A549 (cell line): Measurements from ENCODE around the gene ACYP1. TPM values are rescaled to one million over a fixed set of nuclear protein-coding genes. Genes with fewer than 3 reads are reported as not detected.

ENCODE experiments used
- ATAC-seq, 2 experiments: fragments of 200-7000 bp in 1 of 2; fragments of >200 bp in 1 of 2; cut with Nextera tagmentation in 1 of 2; cut with Tn5 transposase in 1 of 2; 3 replicates each; pipeline versions ENCODE4 v1.8.0 to v1.9.1; 2018 to 2020; ENCODE audit warnings: mild to moderate bottlenecking in 1 of 2, moderate library complexity in 1 of 2
- CTCF ChIA-PET: fragments of 300-600 bp; sonication (Branson Sonifier 250); formaldehyde crosslinking; extraction: SDS; loops from one replicate; lab custom pipeline; 2021; ENCODE audit warnings: antibody characterized with exemption, inconsistent platforms; lab: Yijun Ruan, JAX
- POLR2A ChIA-PET: fragments of 350-600 bp; formaldehyde crosslinking; extraction: SDS; loops from one replicate; lab custom pipeline; 2021; ENCODE audit warnings: antibody characterized with exemption, inconsistent platforms; lab: Yijun Ruan, JAX
- DNase-seq, 2 experiments: peaks; one replicate each; pipeline versions ENCODE4 v3.0.0 to v3.0.0-alpha.2; 2011 to 2016; ENCODE audit warnings: low read depth in 1 of 2, low spot score in 1 of 2
- FAIRE-seq: peaks from 2 replicates; lab custom pipeline; 2011; peaks lifted over from hg19 to GRCh38; lab: Jason Lieb, UNC
- H3K27ac ChIP-seq, 2 experiments: fragments of >200 bp; sonication (Bioruptor Twin); formaldehyde crosslinking; 3 replicates each; pipeline ENCODE4 v1.5.1; 2016 to 2017
- H3K4me1 ChIP-seq: fragments of >200 bp; sonication (Bioruptor Twin); formaldehyde crosslinking; 3 replicates; pipeline ENCODE4 v1.6.1; 2016
- H3K4me2 ChIP-seq: fragments of >200 bp; sonication (Bioruptor Twin); formaldehyde crosslinking; 3 replicates; pipeline ENCODE4 v1.6.1; 2016
- H3K4me3 ChIP-seq: fragments of >200 bp; sonication (Bioruptor Twin); formaldehyde crosslinking; 3 replicates; pipeline ENCODE4 v1.5.1; 2016
- H3K9me3 ChIP-seq: fragments of >200 bp; sonication (Bioruptor Twin); formaldehyde crosslinking; 3 replicates; pipeline ENCODE4 v1.6.1; 2016
- ATOH8 ChIP-seq: fragments of 250-450 bp; sonication (Bioruptor Pico); IDR thresholded peaks from 2 replicates; pipeline ENCODE4 v1.5.0; 2020; ENCODE audit warnings: low read depth, mild to moderate bottlenecking, moderate library complexity
- BCL3 ChIP-seq: fragments of >200 bp; sonication (Bioruptor Twin); formaldehyde crosslinking; IDR thresholded peaks from 3 replicates; pipeline ENCODE4 v1.6.1; 2016
- CBX2 ChIP-seq: fragments of 200-600 bp; sonication (generic); IDR thresholded peaks from 2 replicates; pipeline ENCODE4 v1.6.1; 2016; ENCODE audit warnings: low read depth, mild to moderate bottlenecking, borderline replicate concordance
- CBX8 ChIP-seq: fragments of 200-600 bp; sonication (generic); IDR thresholded peaks from 2 replicates; pipeline ENCODE4 v1.6.1; 2016
- CHD4 ChIP-seq: fragments of 200-600 bp; sonication (generic); IDR thresholded peaks from 2 replicates; pipeline ENCODE4 v1.6.1; 2016; ENCODE audit warnings: antibody characterized with exemption, mild to moderate bottlenecking, borderline replicate concordance
- FOSL2 ChIP-seq, 2 experiments: fragments of 450-650 bp in 1 of 2; fragments of >200 bp in 1 of 2; sonication (Bioruptor Twin) in 1 of 2; formaldehyde crosslinking; IDR thresholded peaks; 2 replicates each; pipeline versions ENCODE4 v1.5.0 to v1.6.1; 2016 to 2020; ENCODE audit warnings: mild to moderate bottlenecking in 1 of 2, moderate library complexity in 1 of 2
- HMGXB4 ChIP-seq: fragments of 250-450 bp; sonication (Bioruptor Pico); IDR thresholded peaks from 2 replicates; pipeline ENCODE4 v1.5.0; 2021; ENCODE audit warnings: mild to moderate bottlenecking, moderate library complexity, borderline replicate concordance
- HOXA7 ChIP-seq: fragments of 250-450 bp; sonication (Bioruptor Pico); IDR thresholded peaks from 2 replicates; pipeline ENCODE4 v1.5.0; 2020; ENCODE audit warnings: mild to moderate bottlenecking, moderate library complexity
- HOXB13 ChIP-seq: fragments of 250-450 bp; sonication (Bioruptor Pico); IDR thresholded peaks from 2 replicates; pipeline ENCODE4 v1.5.0; 2020; ENCODE audit warnings: low read depth, mild to moderate bottlenecking, moderate library complexity
- JUN ChIP-seq, 2 experiments: fragments of >200 bp; sonication (Bioruptor Twin); formaldehyde crosslinking; IDR thresholded peaks; 2 replicates in 1 of 2; 3 replicates in 1 of 2; pipeline ENCODE4 v1.6.1; 2016 to 2017
- KDM5A ChIP-seq: fragments of 200-600 bp; sonication (generic); IDR thresholded peaks from 2 replicates; pipeline ENCODE4 v1.6.1; 2016; ENCODE audit warnings: antibody characterized with exemption, mild to moderate bottlenecking
- RNF2 ChIP-seq: fragments of 200-600 bp; sonication (generic); IDR thresholded peaks from 2 replicates; pipeline ENCODE4 v1.6.1; 2016; ENCODE audit warnings: low read depth, mild to moderate bottlenecking, antibody characterized with exemption, moderate library complexity, borderline replicate concordance
- ZFP36 ChIP-seq: fragments of 450-650 bp; IDR thresholded peaks from 2 replicates; pipeline ENCODE4 v1.6.1; 2014; ENCODE audit warnings: borderline replicate concordance; ENCODE audit not compliant: partially characterized antibody
- ZNF302 ChIP-seq: fragments of 250-450 bp; sonication (Bioruptor Pico); IDR thresholded peaks from 2 replicates; pipeline ENCODE4 v1.9.0; 2021; ENCODE audit warnings: inconsistent platforms, mild to moderate bottlenecking, moderate library complexity
- WGBS: methylation state at CpG from one replicate; pipeline ENCODE4 v1.1.6; 2017; ENCODE audit errors: missing lambda C conversion rate; 5-methylcytosine and 5-hydroxymethylcytosine counted together
- polyA plus RNA-seq, 4 experiments: library from polyadenylated mRNA; depleted of rRNA in 3 of 4; stranded (reverse); fragments of >200 nt; fragmentation: RNase III in 1 of 4; extraction: RNeasy Plus Mini Kit Qiagen cat#74134 plus additional on column Dnase treatment in 1 of 4; gene quantifications; 2 replicates in 3 of 4; 3 replicates in 1 of 4; pipeline ENCODE4 v1.2.3, GENCODE V29; 2011 to 2017

ACYP1 gene
- polyA plus RNA-seq, 2 of the 4 experiments (the other 2 are of a cell fraction): 34.3 to 36.7 TPM

GRCh38 chr14:75010472-75011093 is 53.2 kb downstream of the ACYP1 start:
- WGBS: 93% methylated on average over 4 of the region's 4 CpGs
- ATAC-seq: no peak
- Histone ChIP-seq H3K4me3 (no peak overlapping the region), H3K9me3 (no peaks in the 10 kb centered on the region), H3K4me1 (peaks cover 12% of the 10 kb centered on the region; the same call in 2 of the 3 replicates), H3K27ac (no peak overlapping the region), H3K4me2 (no peak overlapping the region)
- no peak for DNase-seq
- CTCF ChIA-PET: interaction anchor here (1.2 to 2.0 kb wide), 2 partner anchors 65 to 150 kb away, joined by 3 to 9 read pairs; no protein-coding TSS in a partner anchor
- FAIRE-seq: no peak
- TF ChIP-seq JUN (IDR thresholded peaks at IDR 0.05): peak in 1 of 2 experiments; percentile 9; a peak in 1 of 5 replicates
- TF ChIP-seq CBX2: no peak
- no peak for TF ChIP-seq ZNF302
- POLR2A ChIA-PET: no interaction called here

GRCh38 chr14:75009176-75009575 is 54.6 kb downstream of the ACYP1 start:
- ATAC-seq (no peak), FAIRE-seq (no peak), DNase-seq (no peak)
- CTCF ChIA-PET: interaction anchor here (1.0 to 1.9 kb wide), 3 partner anchors 7 to 81 kb away, joined by 3 to 7 read pairs (median 4); no protein-coding TSS in a partner anchor
- no peak overlapping the region for H3K4me3 ChIP-seq
- no peaks in the 10 kb centered on the region for H3K9me3 ChIP-seq
- no peak overlapping the region for H3K4me2 ChIP-seq
- POLR2A ChIA-PET: no interaction called here
- H3K27ac ChIP-seq: no peak overlapping the region
- WGBS: 88% methylated on average over 4 of the region's 4 CpGs
- H3K4me1 ChIP-seq: peaks cover 14% of the 10 kb centered on the region; the same call in 2 of the 3 replicates
- no peak for TF ChIP-seq HOXB13 (CRISPR knock-in tag)
- TF ChIP-seq CBX8: no peak
- no peak for TF ChIP-seq ATOH8 (CRISPR knock-in tag)
- no peak for TF ChIP-seq HMGXB4 (CRISPR knock-in tag)
- TF ChIP-seq HOXA7 (CRISPR knock-in tag): no peak
- TF ChIP-seq RNF2: no peak
- no peak for TF ChIP-seq FOSL2 (IDR thresholded peaks at IDR 0.05)
- no peak for TF ChIP-seq FOSL2 (CRISPR knock-in tag; IDR thresholded peaks at IDR 0.05)
- no peak for TF ChIP-seq KDM5A
- TF ChIP-seq ZFP36: no peak
- TF ChIP-seq BCL3: no peak

- ATAC-seq (no peak), FAIRE-seq (no peak), DNase-seq (no peak)
- no peak overlapping the region for H3K27ac ChIP-seq
- WGBS: 94% methylated on average over 3 of the region's 3 CpGs
- H3K4me1 ChIP-seq: peaks cover 8% of the 10 kb centered on the region; the same call in 2 of the 3 replicates
- no peak overlapping the region for H3K4me2 ChIP-seq
- no peak overlapping the region for H3K4me3 ChIP-seq
- TF ChIP-seq CHD4: no peak
- TF ChIP-seq FOSL2 (IDR thresholded peaks at IDR 0.05): no peak
- TF ChIP-seq FOSL2 (CRISPR knock-in tag; IDR thresholded peaks at IDR 0.05): no peak
- ChIA-PET CTCF (interaction anchor here (1.3 to 1.8 kb wide), 2 partner anchors 14 to 60 kb away, joined by 4 to 8 read pairs; no protein-coding TSS in a partner anchor), POLR2A (interaction anchor here (0.6 kb wide), 1 partner anchor 283 kb away, joined by 3 read pairs; no protein-coding TSS in a partner anchor)
- peaks cover 7% of the 10 kb centered on the region; the same call in 1 of the 3 replicates for H3K9me3 ChIP-seq
Observed at GRCh38 chr14:75005357-75005756, 58.5 kb downstream of the ACYP1 start.
